NCI-H2196 treated with DMSO at 0.1 percent for 48 hours (cell line): Measurements from ENCODE around the gene FXYD2.
A peak's percentile ranks its signal among the peaks of the same experiment; 100 is the strongest.

Experiments
- DNase-seq: peaks from one replicate; lab custom pipeline; 2025; ENCODE audit not compliant: unreplicated experiment; lab: John Stamatoyannopoulos, UW

FXYD2 gene

GRCh38 chr11:117859061-117859460 lies 34.5 kb upstream of the FXYD2 start:
- no peak for DNase-seq

GRCh38 chr11:117857734-117858414 lies 33.3 kb upstream of the FXYD2 start:
- DNase-seq = no peak

- no peak for DNase-seq
These were observed 31.5 kb upstream of the FXYD2 start for GRCh38 chr11:117855912-117856651.

DNA sequence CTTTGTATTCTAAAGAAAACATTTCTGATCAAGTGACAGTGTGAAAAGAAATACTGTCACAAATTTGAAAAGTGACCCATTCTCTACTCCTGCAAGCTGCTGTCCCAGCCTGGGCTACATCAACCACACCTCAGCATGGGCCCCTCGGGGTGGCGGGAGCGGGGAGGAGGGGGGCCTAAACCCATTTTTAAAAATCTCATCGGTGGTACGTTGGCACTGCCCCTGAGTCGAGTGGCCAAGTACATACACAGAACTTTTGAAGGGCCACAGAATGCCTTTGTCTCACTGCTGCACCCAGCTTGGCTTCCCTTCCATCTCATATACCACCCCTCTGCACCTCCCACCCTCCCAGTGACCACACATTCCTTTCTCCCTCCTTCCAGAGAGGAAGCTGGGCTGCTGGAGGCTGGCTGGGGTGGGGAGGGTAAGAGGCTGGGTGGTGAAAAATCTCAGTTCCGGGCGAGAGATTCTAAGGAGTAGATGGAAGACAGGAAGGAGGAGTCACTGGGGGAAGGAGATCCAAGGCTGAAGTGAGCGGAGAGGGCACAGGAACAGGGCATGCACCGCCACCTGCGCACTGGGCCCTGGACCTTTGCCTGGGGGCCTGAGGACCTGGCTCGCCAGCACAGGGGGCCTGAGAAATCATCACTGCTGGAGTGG lies 30.8 kb upstream of the FXYD2 start:
- DNase-seq = no peak

DNA sequence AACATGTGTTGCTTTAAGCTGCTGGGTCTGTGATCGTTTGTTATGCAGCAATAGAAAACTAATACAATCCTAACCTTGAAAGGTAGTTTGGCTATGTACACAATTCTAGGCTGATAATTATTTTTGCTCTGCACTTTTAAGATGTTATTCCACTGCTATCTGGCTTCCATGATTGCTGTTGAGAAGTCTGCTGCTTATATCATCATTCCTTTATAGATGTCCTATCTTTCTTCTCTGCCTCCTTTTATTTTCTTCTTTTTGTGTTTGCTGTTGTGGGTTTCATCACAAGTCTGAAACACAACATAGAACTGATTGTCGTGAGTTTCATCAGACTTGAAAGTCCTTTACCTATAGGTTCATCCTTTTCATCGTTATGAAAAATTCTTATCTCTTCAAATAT lies 27.8 kb upstream of the FXYD2 start:
- DNase-seq = no peak

GRCh38 chr11:117851852-117852251 lies 27.3 kb upstream of the FXYD2 start:
- no peak for DNase-seq

DNA sequence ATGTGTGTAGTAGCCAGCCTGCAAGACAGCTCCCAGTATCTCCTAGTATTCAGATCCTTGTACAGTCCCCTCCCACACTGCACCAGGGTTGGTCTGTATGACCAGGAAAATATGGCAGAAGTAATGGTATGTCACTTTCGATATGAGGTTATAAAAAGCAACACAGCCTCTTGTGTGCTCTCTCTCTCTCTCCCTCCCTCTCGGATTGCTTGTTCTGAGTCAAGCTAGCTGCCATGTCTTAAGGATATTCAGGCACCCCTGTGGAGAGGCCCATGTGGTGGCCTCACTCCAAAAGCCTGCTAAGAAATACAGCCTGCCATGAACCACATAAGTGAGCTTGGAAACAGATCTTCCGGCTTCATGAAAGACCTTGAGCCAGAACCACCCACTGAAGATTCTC lies 26.6 kb upstream of the FXYD2 start:
- no peak for DNase-seq

GRCh38 chr11:117849781-117850414 lies 25.4 kb upstream of the FXYD2 start:
- no peak for DNase-seq

DNA sequence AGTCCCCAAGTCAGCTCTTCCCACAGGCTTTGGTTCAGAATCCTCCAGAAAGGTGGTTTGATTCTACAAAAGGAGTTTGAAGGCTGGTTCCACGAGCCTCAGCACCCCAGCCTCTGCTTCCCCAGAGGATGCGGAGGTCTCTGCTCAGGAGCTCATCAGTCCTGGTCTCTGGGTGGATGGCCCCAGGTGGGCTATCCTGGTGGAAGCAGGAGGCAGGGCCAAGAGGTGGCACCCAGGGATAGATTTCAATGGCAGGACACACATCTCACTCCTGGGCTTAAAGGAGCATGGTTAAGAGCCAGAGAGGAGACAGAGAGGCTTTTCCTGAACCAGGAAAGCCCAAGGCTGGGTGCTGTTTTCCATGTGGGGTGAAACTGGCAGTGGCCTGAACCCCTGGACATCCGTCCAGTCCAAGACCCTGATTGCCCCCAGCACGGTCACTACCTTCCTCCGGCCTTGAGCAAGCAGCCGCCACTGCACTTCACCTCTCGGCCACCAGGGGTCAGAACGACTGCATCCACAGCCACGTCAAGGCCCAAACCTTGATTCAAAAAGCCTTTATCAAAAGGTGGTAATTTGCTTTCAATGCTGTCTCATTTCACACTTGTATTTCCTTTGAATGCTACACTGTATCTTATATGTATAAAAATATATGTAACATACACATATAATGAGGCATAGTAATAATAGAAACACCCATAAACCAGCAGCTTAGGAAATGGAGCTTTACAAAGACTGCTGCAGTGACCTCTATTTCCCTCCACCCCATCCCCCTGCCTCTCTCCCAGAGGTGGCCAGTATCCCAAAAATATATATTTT lies 19.3 kb upstream of the FXYD2 start:
- DNase-seq = peak; percentile 38

DNA sequence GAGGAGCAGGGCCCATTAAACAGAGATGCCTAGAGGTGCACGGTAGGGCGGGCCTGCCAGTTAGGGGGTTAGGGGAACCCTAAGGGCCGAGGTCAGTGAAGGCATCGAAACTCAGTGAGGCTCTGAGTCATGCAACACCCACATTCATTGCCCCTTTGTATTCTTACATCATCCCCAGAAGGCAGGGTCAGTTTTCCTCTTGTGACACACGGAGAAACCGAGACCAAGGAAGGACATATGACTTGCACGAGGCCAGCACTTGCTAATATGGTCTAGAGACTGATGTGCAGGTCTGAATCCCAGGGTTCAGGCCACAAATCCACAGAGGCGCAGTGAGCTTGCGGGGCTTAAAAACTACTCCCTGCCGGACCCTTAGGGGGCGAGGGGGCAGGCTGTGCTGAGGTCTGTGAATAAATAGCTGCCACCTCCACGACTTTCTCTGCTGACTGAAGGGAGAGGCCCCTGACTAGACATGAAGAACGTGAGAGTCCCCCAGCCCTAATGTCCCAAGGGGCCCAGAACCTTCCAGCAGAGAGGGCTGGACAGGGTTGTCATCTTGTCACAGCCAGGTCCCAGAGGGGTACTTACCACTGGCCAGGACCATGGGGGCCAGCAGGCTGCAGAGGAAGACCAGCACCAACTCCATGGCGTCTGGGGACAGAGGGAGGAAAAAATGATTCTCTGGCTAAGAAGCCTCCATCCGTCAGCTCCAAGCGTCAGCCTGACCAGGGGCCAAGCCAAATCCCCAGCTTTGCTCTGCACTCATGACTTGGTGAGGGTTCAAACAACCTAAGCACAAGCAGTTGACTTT lies 17.8 kb upstream of the FXYD2 start:
- no peak for DNase-seq

GRCh38 chr11:117841551-117842031 lies 17.0 kb upstream of the FXYD2 start:
- no peak for DNase-seq

DNA sequence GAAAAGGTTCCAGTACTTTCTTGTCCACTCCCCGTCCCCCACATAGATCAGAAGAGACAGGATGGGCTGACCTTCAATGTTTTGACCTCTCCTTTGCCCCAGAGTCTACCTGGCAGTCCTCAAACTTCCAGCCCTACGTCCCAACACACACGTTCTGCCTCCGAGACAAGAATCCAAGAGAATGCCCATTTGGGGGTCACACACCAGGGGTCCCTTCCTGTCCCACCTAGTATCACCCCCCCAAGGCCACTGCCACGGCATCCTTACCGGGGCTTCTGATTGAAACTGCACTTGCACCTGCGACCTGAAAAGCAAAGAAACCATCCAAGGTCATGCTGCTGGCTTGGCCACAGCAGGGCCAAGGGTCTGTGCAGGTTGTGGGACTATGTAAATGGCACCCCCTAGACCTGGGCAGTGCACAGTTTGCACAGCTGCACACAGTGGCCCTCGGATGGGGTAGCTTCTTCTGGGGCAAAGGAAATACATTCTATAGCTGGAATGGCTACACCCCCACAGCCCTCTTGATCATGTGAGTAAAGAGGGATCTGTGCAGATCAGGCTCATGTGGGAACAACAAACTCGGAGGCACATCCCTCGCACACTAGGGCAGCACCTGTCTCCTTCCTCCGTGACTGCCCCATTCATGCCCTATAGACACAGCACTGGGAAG lies 16.5 kb upstream of the FXYD2 start:
- no peak for DNase-seq

DNA sequence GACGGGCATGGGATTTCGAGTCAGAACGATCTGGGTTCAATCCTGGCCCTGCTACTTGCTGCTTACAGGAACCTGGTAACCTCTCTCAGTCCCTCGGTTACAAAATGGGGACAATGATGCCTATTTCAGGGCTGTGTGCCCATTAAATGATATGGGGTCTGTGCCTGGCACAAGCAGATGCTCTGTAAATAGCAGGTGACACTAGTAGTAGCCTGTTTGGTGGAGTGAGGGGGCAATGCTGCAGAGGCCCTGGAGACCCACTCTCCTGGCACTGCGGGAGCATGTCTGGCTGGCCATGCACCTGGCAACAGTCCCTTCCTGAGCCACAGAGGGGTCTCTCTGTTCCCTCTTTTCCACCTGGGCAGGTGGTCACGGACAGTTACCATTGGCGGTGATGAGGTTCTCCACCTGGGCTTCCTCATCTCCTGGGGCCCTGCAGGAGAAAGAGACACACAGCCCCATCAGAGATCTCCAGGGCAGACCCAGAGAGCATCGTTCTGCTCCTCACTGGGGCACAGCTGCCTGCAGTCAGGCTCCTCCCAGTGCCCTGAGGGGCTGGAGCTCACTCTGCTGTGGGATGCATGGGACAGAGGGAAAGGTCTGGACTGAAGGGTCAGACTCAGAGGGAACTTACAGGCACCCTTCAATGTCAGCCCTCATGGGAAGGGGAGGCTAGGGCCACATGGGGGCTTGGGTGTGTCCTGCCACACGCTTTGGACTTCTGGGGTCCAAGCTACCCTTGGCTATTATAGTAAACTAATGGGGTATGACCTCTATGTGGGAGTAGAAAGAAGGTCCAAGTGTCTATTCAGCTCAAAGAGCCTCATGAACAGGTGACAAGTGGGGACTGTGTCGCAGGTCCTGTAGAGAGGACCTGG lies 15.6 kb upstream of the FXYD2 start:
- no peak for DNase-seq

- no peak for DNase-seq
These were observed 14.9 kb upstream of the FXYD2 start for GRCh38 chr11:117839380-117839881.

- DNase-seq = no peak
These were observed 14.4 kb upstream of the FXYD2 start for GRCh38 chr11:117838901-117839300.

DNA sequence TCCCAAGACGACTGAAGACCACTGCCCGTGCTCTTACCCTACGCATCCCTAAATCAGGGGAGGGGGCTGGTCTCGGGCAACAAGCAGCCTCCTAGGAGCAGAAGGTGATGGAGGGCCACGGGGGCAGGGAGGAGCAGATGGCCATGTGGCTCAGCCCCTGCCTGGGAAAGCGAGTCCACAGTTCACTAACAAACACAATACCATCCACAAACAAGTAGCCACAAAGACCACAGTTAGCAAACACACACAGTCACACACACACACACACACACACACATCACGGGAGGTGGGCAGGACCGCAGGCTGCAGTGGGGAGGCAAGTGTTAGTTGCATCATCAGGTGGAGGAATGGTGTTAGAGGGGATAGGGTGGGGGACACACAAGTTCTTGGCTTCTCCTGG lies 13.2 kb upstream of the FXYD2 start:
- DNase-seq = no peak

DNA sequence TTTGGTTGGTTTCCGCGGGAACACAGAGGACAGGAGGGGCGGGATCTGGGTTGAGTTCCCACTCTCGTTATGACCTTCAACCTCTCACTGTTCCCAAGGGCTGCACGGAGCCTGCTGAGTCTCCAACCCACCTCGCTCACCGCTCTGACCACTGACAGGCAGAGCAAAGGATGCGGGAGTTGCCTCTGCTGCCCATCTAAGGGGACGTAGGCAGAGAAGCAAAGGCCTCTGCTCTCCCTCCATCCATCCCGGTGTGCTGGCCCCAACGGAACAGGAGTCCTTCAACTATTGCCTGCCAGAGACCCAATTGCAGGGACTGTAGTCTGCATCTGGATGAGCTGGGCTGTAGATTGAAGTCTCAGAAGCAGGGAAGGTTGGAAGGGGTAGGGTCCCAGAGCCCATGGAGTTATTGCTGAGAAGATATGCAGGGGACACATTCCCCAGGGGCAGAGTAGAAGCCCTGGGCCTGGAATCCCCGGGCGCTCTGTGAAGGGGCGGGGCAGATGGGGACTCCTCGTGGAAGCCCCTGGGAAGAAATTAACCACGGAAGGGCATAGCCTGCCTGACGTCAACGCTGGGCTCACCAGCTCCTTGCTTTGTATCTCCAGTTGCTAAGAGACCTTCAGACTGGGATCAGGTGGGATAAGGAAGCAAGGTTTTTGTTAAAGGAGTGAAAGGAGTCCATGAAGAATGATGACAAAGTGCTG lies 12.7 kb upstream of the FXYD2 start:
- DNase-seq = no peak
